ENCODE results near the gene ELAVL2.

Gene ELAVL2

GRCh38 chr9:23695572-23695971, 130.5 kb downstream of the ELAVL2 start:
- H3K9me2 ChIP-seq (replicated peaks; ENCODE audit: insufficient read depth, low read length): no peaks in the 10 kb centered on the region
- no peak overlapping the region for H3K9ac ChIP-seq (ENCODE audit: low read length)
- no peak overlapping the region for H2AFZ ChIP-seq (ENCODE audit: low read length)
- no peaks in the 10 kb centered on the region for H3K79me2 ChIP-seq (ENCODE audit: low read length)
- H3K4me3 ChIP-seq (ENCODE audit: low read length): no peak overlapping the region
- no peaks in the 10 kb centered on the region for H4K20me1 ChIP-seq (ENCODE audit: insufficient read depth, low read length)
- no peak overlapping the region for H3K27ac ChIP-seq (ENCODE audit: low read length)
- no peak for DNase-seq
- no peaks in the 10 kb centered on the region for H3K4me1 ChIP-seq (ENCODE audit: low read length)
- no peaks in the 10 kb centered on the region for H3K36me3 ChIP-seq (replicated peaks; ENCODE audit: insufficient read depth, low read length)
- no peaks in the 10 kb centered on the region for H3K9me3 ChIP-seq (replicated peaks; ENCODE audit: insufficient read depth, low read length)
- no peaks in the 10 kb centered on the region for H3K27me3 ChIP-seq (replicated peaks; ENCODE audit: insufficient read depth, low read length)
- H3K4me2 ChIP-seq (ENCODE audit: low read depth, low read length): no peak overlapping the region
- H3F3A ChIP-seq (ENCODE audit: insufficient read depth, low read length): no peaks in the 10 kb centered on the region
- TF ChIP-seq EZH2phosphoT487 (IDR thresholded peaks at IDR 0.05; ENCODE audit: low read length) (no peak), EZH2 (optimal IDR thresholded peaks at IDR 0.05; ENCODE audit: low read depth, low read length) (no peak), CTCF (IDR thresholded peaks at IDR 0.05; ENCODE audit: low read length) (no peak)

GRCh38 chr9:23693374-23693773, 132.7 kb downstream of the ELAVL2 start:
- no peak for DNase-seq
- Histone ChIP-seq H2AFZ (ENCODE audit: low read length) (no peak overlapping the region), H3K27me3 (replicated peaks; ENCODE audit: insufficient read depth, low read length) (no peaks in the 10 kb centered on the region), H3K27ac (ENCODE audit: low read length) (no peak overlapping the region), H3K36me3 (replicated peaks; ENCODE audit: insufficient read depth, low read length) (no peaks in the 10 kb centered on the region), H4K20me1 (ENCODE audit: insufficient read depth, low read length) (no peaks in the 10 kb centered on the region), H3K4me3 (ENCODE audit: low read length) (no peak overlapping the region), H3K9me3 (replicated peaks; ENCODE audit: insufficient read depth, low read length) (no peaks in the 10 kb centered on the region), H3K9ac (ENCODE audit: low read length) (no peak overlapping the region), H3K79me2 (ENCODE audit: low read length) (no peaks in the 10 kb centered on the region), H3K9me2 (replicated peaks; ENCODE audit: insufficient read depth, low read length) (no peaks in the 10 kb centered on the region), H3K4me1 (ENCODE audit: low read length) (no peaks in the 10 kb centered on the region), H3K4me2 (ENCODE audit: low read depth, low read length) (no peak overlapping the region), H3F3A (ENCODE audit: insufficient read depth, low read length) (no peaks in the 10 kb centered on the region)
- TF ChIP-seq EZH2 (optimal IDR thresholded peaks at IDR 0.05; ENCODE audit: low read depth, low read length): no peak
- TF ChIP-seq EZH2phosphoT487 (IDR thresholded peaks at IDR 0.05; ENCODE audit: low read length): no peak
- no peak for TF ChIP-seq CTCF (IDR thresholded peaks at IDR 0.05; ENCODE audit: low read length)

GRCh38 chr9:23686896-23687295, 139.1 kb downstream of the ELAVL2 start:
- H2AFZ ChIP-seq (ENCODE audit: low read length): no peak overlapping the region
- no peaks in the 10 kb centered on the region for H3K27me3 ChIP-seq (replicated peaks; ENCODE audit: insufficient read depth, low read length)
- TF ChIP-seq EZH2phosphoT487 (IDR thresholded peaks at IDR 0.05; ENCODE audit: low read length) (no peak), EZH2 (optimal IDR thresholded peaks at IDR 0.05; ENCODE audit: low read depth, low read length) (no peak), CTCF (IDR thresholded peaks at IDR 0.05; ENCODE audit: low read length) (no peak)
- no peak for DNase-seq
- H3K36me3 ChIP-seq (replicated peaks; ENCODE audit: insufficient read depth, low read length): no peaks in the 10 kb centered on the region
- no peaks in the 10 kb centered on the region for H3K9me3 ChIP-seq (replicated peaks; ENCODE audit: insufficient read depth, low read length)
- no peak overlapping the region for H3K27ac ChIP-seq (ENCODE audit: low read length)
- H3K9ac ChIP-seq (ENCODE audit: low read length): no peak overlapping the region
- H3K4me1 ChIP-seq (ENCODE audit: low read length): no peaks in the 10 kb centered on the region
- H4K20me1 ChIP-seq (ENCODE audit: insufficient read depth, low read length): no peaks in the 10 kb centered on the region
- no peak overlapping the region for H3K4me3 ChIP-seq (ENCODE audit: low read length)
- H3K4me2 ChIP-seq (ENCODE audit: low read depth, low read length): no peak overlapping the region
- no peaks in the 10 kb centered on the region for H3F3A ChIP-seq (ENCODE audit: insufficient read depth, low read length)
- no peaks in the 10 kb centered on the region for H3K79me2 ChIP-seq (ENCODE audit: low read length)
- no peaks in the 10 kb centered on the region for H3K9me2 ChIP-seq (replicated peaks; ENCODE audit: insufficient read depth, low read length)
